Measurements from ENCODE around the gene RHOC. TPM values are rescaled to one million over a fixed set of nuclear protein-coding genes. Genes with fewer than 3 reads are reported as not detected.

The RHOC gene
- total and polyA plus RNA-seq, 2 experiments from 2014 or later, result 257 to 358 TPM

GRCh38 chr1:112715264-112716053 is 8.5 kb upstream of the RHOC start, which contains the start of gene PPM1J:
Gene PPM1J (minus strand): TSS chr1:112715332. CDS start chr1:112715301, 31 bp downstream.
- peak within 1 kb of the TSS; percentile 44 for H3K4me3 ChIP-seq
- DNase-seq (ENCODE audit: low read depth in 1 of 2, low spot score in 1 of 2), result peak; percentile 96 to 97
- peaks cover 11% of the 10 kb centered on the region for H3K27me3 ChIP-seq
- no peaks in the 10 kb centered on the region for H3K9me3 ChIP-seq (ENCODE audit: low read depth)
- no peaks in the 10 kb centered on the region for H3K36me3 ChIP-seq
- no peak for TF ChIP-seq CTCF (IDR thresholded peaks at IDR 0.05; ENCODE audit: low read depth, low read length)
- no peak within 1 kb of the TSS for H3K27ac ChIP-seq
- H3K4me1 ChIP-seq (ENCODE audit: low read depth), result no peaks in the 10 kb centered on the region

GRCh38 chr1:112714313-112715263 is 7.7 kb upstream of the RHOC start:
- no peaks in the 10 kb centered on the region for H3K4me1 ChIP-seq (ENCODE audit: low read depth)
- no peak overlapping the region for H3K27ac ChIP-seq
- TF ChIP-seq CTCF (IDR thresholded peaks at IDR 0.05; ENCODE audit: low read depth, low read length), result peak; percentile 5
- peak overlapping the region; percentile 44 for H3K4me3 ChIP-seq
- no peaks in the 10 kb centered on the region for H3K9me3 ChIP-seq (ENCODE audit: low read depth)
- peaks cover 7% of the 10 kb centered on the region for H3K27me3 ChIP-seq
- DNase-seq (ENCODE audit: low read depth in 1 of 2, low spot score in 1 of 2), result peak in 1 of 2 donors; percentile 36
- H3K36me3 ChIP-seq, result no peaks in the 10 kb centered on the region

GRCh38 chr1:112713466-112714312 is 6.8 kb upstream of the RHOC start:
- Histone ChIP-seq H3K9me3 (ENCODE audit: low read depth) (no peaks in the 10 kb centered on the region), H3K36me3 (no peaks in the 10 kb centered on the region), H3K4me3 (peak overlapping the region; percentile 44), H3K27ac (no peak overlapping the region), H3K4me1 (ENCODE audit: low read depth) (no peaks in the 10 kb centered on the region), H3K27me3 (no peaks in the 10 kb centered on the region)
- DNase-seq (ENCODE audit: low read depth in 1 of 2, low spot score in 1 of 2), result no peak
- TF ChIP-seq CTCF (IDR thresholded peaks at IDR 0.05; ENCODE audit: low read depth, low read length), result no peak

GRCh38 chr1:112712701-112713128 is 5.8 kb upstream of the RHOC start:
- Histone ChIP-seq H3K27ac (no peak overlapping the region), H3K27me3 (no peaks in the 10 kb centered on the region), H3K4me1 (ENCODE audit: low read depth) (no peaks in the 10 kb centered on the region), H3K9me3 (ENCODE audit: low read depth) (no peaks in the 10 kb centered on the region), H3K36me3 (no peaks in the 10 kb centered on the region), H3K4me3 (no peak overlapping the region)
- DNase-seq (ENCODE audit: low read depth in 1 of 2, low spot score in 1 of 2), result no peak
- no peak for TF ChIP-seq CTCF (IDR thresholded peaks at IDR 0.05; ENCODE audit: low read depth, low read length)

- TF ChIP-seq CTCF (IDR thresholded peaks at IDR 0.05; ENCODE audit: low read depth, low read length), result no peak
- no peaks in the 10 kb centered on the region for H3K4me1 ChIP-seq (ENCODE audit: low read depth)
- no peak overlapping the region for H3K27ac ChIP-seq
- no peaks in the 10 kb centered on the region for H3K9me3 ChIP-seq (ENCODE audit: low read depth)
- H3K27me3 ChIP-seq, result no peaks in the 10 kb centered on the region
- no peak overlapping the region for H3K4me3 ChIP-seq
- H3K36me3 ChIP-seq, result no peaks in the 10 kb centered on the region
- no peak for DNase-seq (ENCODE audit: low read depth in 1 of 2, low spot score in 1 of 2)
Observed at GRCh38 chr1:112712191-112712590, 5.3 kb upstream of the RHOC start.

Data from cardiac muscle cell (in vitro differentiated cells and primary cell).